Gastrocnemius medialis (tissue), 4 donors: ENCODE measurements around the gene SEC31B.

Experiments
- CTCF ChIP-seq, 5 experiments: fragments of 450-650 bp in 3 of 5; fragments of 200-600 bp in 2 of 5; sonication (generic) in 2 of 5; IDR thresholded peaks in 4 of 5; conservative IDR thresholded peaks in 1 of 5; 1 replicate in 4 of 5; 2 replicates in 1 of 5; pipeline ENCODE4 v1.5.1; 2016 to 2019; ENCODE audit warnings: antibody characterized with exemption in 5 of 5, mild to moderate bottlenecking in 3 of 5, moderate library complexity in 3 of 5
- POLR2A ChIP-seq, 2 donors: fragments of 450-650 bp; IDR thresholded peaks; one replicate each; pipeline ENCODE4 v1.6.1; 2017; ENCODE audit warnings: antibody characterized with exemption in 2 of 2, mild to moderate bottlenecking in 2 of 2, moderate library complexity in 2 of 2

- TF ChIP-seq CTCF (IDR thresholded peaks at IDR 0.05 in 4 of 5, conservative IDR thresholded peaks at IDR 0.05 in 1 of 5) (no peak), POLR2A (IDR thresholded peaks at IDR 0.05) (no peak)
Observed at GRCh38 chr10:100567826-100568225, 48.2 kb upstream of the SEC31B start.
